NCI-H187 (cell line): Measurements from ENCODE around the gene SLC25A33.
A peak's percentile ranks its signal among the peaks of the same experiment; 100 is the strongest.

Experiments used
- DNase-seq, 2 experiments: peaks; one replicate each; lab custom pipeline; 2025; lab: John Stamatoyannopoulos, UW

The SLC25A33 gene

GRCh38 chr1:9588551-9589143, 49.4 kb downstream of the SLC25A33 start, which contains the start of gene TMEM201:
TSS of gene TMEM201 (plus strand) at chr1:9588911. CDS start at chr1:9588931, 20 bp downstream.
- peak; percentile 89 to 94 for DNase-seq

- no peak for DNase-seq
These were observed 50.0 kb downstream of the SLC25A33 start for GRCh38 chr1:9589144-9589718.

GRCh38 chr1:9589719-9590157, 50.5 kb downstream of the SLC25A33 start:
- no peak for DNase-seq

- no peak for DNase-seq
These were observed 50.9 kb downstream of the SLC25A33 start for GRCh38 chr1:9590201-9590600.

- DNase-seq = no peak
These were observed 51.8 kb downstream of the SLC25A33 start for GRCh38 chr1:9590945-9591668.

GRCh38 chr1:9591669-9592509, 52.6 kb downstream of the SLC25A33 start:
- DNase-seq = no peak

- no peak for DNase-seq
These were observed 53.3 kb downstream of the SLC25A33 start for GRCh38 chr1:9592510-9593075.

- DNase-seq = no peak
These were observed 53.9 kb downstream of the SLC25A33 start for GRCh38 chr1:9593147-9593491.

GRCh38 chr1:9593492-9594465, 54.5 kb downstream of the SLC25A33 start:
- DNase-seq = peak; percentile 35 to 65

GRCh38 chr1:9594471-9595155, 55.3 kb downstream of the SLC25A33 start:
- no peak for DNase-seq

- no peak for DNase-seq
These were observed 56.1 kb downstream of the SLC25A33 start for GRCh38 chr1:9595156-9595967.

GRCh38 chr1:9595968-9596340, 56.7 kb downstream of the SLC25A33 start:
- DNase-seq = no peak

- DNase-seq = no peak
These were observed 57.3 kb downstream of the SLC25A33 start for GRCh38 chr1:9596415-9597123.

GRCh38 chr1:9597361-9598315, 58.4 kb downstream of the SLC25A33 start:
- DNase-seq = no peak

- DNase-seq = no peak
These were observed 59.0 kb downstream of the SLC25A33 start for GRCh38 chr1:9598316-9598700.

- DNase-seq = no peak
These were observed 60.5 kb downstream of the SLC25A33 start for GRCh38 chr1:9599741-9600140.
